HG02885 (cell line): ENCODE measurements around the gene NACC2.
A peak's percentile ranks its signal among the peaks of the same experiment; 100 is the strongest.
"Not testable (repeated sequence)": the region's sequence is repeated elsewhere in the genome, so short reads cannot be mapped to it uniquely, and the experiment has no call there.

ENCODE experiments used
- ATAC-seq: cut with Tn5 transposase; IDR thresholded peaks from one replicate; pipeline ENCODE4 v1.9.1; 2021; ENCODE audit warnings: mild to moderate bottlenecking; ENCODE audit not compliant: unreplicated experiment, poor library complexity

Gene NACC2

GRCh38 chr9:136112541-136112940, 17.5 kb upstream of the NACC2 start:
- ATAC-seq: no peak

GRCh38 chr9:136111910-136112309, 16.8 kb upstream of the NACC2 start:
- ATAC-seq: no peak

- ATAC-seq: no peak
These were observed 16.1 kb upstream of the NACC2 start for GRCh38 chr9:136111190-136111589.

GRCh38 chr9:136110082-136111061, 15.3 kb upstream of the NACC2 start:
- no peak for ATAC-seq

- ATAC-seq: peak; percentile 77
These were observed 14.4 kb upstream of the NACC2 start for GRCh38 chr9:136109351-136110081.

- no peak for ATAC-seq
These were observed 13.7 kb upstream of the NACC2 start for GRCh38 chr9:136108648-136109266.

- no peak for ATAC-seq
These were observed 13.0 kb upstream of the NACC2 start for GRCh38 chr9:136107953-136108647.

- no peak for ATAC-seq
These were observed 12.3 kb upstream of the NACC2 start for GRCh38 chr9:136107155-136107952.

- no peak for ATAC-seq
These were observed 10.5 kb upstream of the NACC2 start for GRCh38 chr9:136105398-136106135.

- no peak for ATAC-seq
These were observed 9.8 kb upstream of the NACC2 start for GRCh38 chr9:136104916-136105315.

- ATAC-seq: no peak
These were observed 9.4 kb upstream of the NACC2 start for GRCh38 chr9:136104488-136104800.

- ATAC-seq: no peak
These were observed 8.8 kb upstream of the NACC2 start for GRCh38 chr9:136103651-136104487.

GRCh38 chr9:136101615-136102074, 6.6 kb upstream of the NACC2 start:
- not testable (repeated sequence) for ATAC-seq

- ATAC-seq: no peak
These were observed 5.9 kb upstream of the NACC2 start for GRCh38 chr9:136100700-136101614.

GRCh38 chr9:136099542-136099941, 4.5 kb upstream of the NACC2 start:
- no peak for ATAC-seq

- no peak for ATAC-seq
These were observed 3.8 kb upstream of the NACC2 start for GRCh38 chr9:136098844-136099243.

GRCh38 chr9:136098210-136098609, 3.1 kb upstream of the NACC2 start:
- ATAC-seq: no peak
